GM23248 (cell line): ENCODE results near the gene TMEM248.
"Not testable (repeated sequence)": the region's sequence is repeated elsewhere in the genome, so short reads cannot be mapped to it uniquely, and the experiment has no call there.

Experiments
- EZH2 ChIP-seq: fragments of 200-600 bp; sonication (generic); IDR thresholded peaks from 2 replicates; pipeline ENCODE4 v1.6.1; 2018; ENCODE audit warnings: antibody characterized with exemption, mild to moderate bottlenecking; ENCODE audit not compliant: insufficient read depth, poor library complexity, severe bottlenecking
- EZH2phosphoT487 ChIP-seq: fragments of 200-600 bp; sonication (generic); IDR thresholded peaks from 2 replicates; pipeline ENCODE4 v1.6.1; 2018; ENCODE audit warnings: antibody characterized with exemption, moderate library complexity, mild to moderate bottlenecking, low read depth; ENCODE audit not compliant: insufficient read depth

GRCh38 chr7:66980336-66980735, 59.3 kb downstream of the TMEM248 start:
- TF ChIP-seq EZH2, EZH2phosphoT487: not testable (repeated sequence)
